ENCODE results near the gene PFN2.

DNA sequence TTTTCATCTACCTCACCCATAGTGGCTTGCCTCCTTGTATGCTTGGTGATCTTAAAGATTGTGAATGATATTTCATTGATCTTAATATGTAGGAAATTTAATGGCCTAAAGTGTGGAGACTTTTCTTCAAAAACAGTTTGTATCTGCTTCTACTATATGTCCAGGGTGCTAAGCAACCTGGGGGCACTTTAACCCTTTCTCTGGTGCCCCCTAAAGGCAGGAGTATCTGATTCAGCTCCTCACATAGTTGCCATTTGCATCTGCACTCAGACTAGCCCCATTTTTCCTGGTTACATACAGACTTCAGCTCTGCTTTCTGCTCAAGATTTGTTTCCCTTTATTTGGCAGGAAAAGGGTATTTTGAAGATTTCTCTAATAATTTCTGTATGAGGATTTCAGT is 5.2 kb upstream of the PFN2 start:
- TF ChIP-seq CTCF (IDR thresholded peaks at IDR 0.05; ENCODE audit: insufficient read depth, low read depth, low read length) (peak; percentile 5), EZH2 (IDR thresholded peaks at IDR 0.05; ENCODE audit: insufficient read depth, low read length) (no peak)

All from astrocyte (in vitro differentiated cells and primary cell).